ENCODE measurements around the gene NR6A1.

The NR6A1 gene

DNA sequence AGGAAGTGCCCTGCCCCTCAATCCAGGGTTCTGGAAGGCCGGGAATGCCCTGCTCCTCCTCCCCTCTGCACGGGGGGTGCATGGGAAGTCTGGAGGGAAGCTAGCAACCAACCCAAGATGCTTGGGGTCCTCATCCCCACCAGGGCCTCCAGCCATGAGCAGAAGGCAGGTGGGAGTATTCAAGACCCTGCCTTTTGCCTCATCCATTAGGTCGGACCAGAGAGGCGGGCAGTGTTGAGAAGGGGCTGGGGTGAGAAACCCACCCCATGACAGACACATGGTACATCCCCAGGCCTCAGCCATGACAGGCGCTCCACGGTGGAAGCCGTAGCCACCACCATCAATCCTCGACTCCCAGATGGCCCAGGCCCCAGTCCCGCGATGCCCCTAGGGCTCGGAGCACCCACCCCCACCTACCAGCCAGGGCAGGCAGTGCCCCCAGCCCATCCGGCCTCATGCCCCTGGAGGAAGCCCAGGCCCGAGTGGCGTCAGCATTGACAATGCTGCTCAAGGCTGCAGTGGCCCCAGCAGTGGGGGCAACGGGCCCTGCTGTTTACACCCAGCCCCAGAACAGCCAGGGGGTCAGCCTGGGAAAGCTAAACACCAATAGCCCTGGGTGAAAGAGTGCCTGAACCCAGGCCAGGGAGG is 272.5 kb downstream of the NR6A1 start:
- no peaks in the 10 kb centered on the region for H3K79me2 ChIP-seq (ENCODE audit: control insufficient read depth, low read length)
- no peaks in the 10 kb centered on the region for H4K20me1 ChIP-seq (ENCODE audit: control insufficient read depth, insufficient read depth, low read depth, low read length)
- H3K9me2 ChIP-seq (replicated peaks; ENCODE audit: control insufficient read depth, low read length) = no peaks in the 10 kb centered on the region
- H3K4me1 ChIP-seq (ENCODE audit: control insufficient read depth, low read length) = no peaks in the 10 kb centered on the region
- H3K36me3 ChIP-seq (ENCODE audit: control insufficient read depth, low read length) = no peaks in the 10 kb centered on the region
- no peaks in the 10 kb centered on the region for H3K27me3 ChIP-seq (ENCODE audit: control insufficient read depth, low read length)
- no peaks in the 10 kb centered on the region for H3K9me3 ChIP-seq (ENCODE audit: control insufficient read depth, insufficient read depth, low read length)
- no peak overlapping the region for H3K4me2 ChIP-seq (ENCODE audit: low read length)
- H3K4me3 ChIP-seq (ENCODE audit: low read length) = no peak overlapping the region
- H3F3A ChIP-seq (ENCODE audit: control insufficient read depth, insufficient read depth) = no peaks in the 10 kb centered on the region
- TF ChIP-seq EZH2phosphoT487 (IDR thresholded peaks at IDR 0.05; ENCODE audit: borderline replicate concordance, low read length) (no peak), CTCF (IDR thresholded peaks at IDR 0.05; ENCODE audit: low read depth, low read length, poor library complexity, severe bottlenecking) (no peak)
- no peak overlapping the region for H3K27ac ChIP-seq (ENCODE audit: low read depth, low read length)

- Histone ChIP-seq H3K4me1 (ENCODE audit: control insufficient read depth, low read length) (no peaks in the 10 kb centered on the region), H3K4me3 (ENCODE audit: low read length) (no peak overlapping the region), H3K27ac (ENCODE audit: low read depth, low read length) (no peak overlapping the region), H3K9me3 (ENCODE audit: control insufficient read depth, insufficient read depth, low read length) (no peaks in the 10 kb centered on the region), H3K4me2 (ENCODE audit: low read length) (no peak overlapping the region), H3K79me2 (ENCODE audit: control insufficient read depth, low read length) (no peaks in the 10 kb centered on the region), H3K36me3 (ENCODE audit: control insufficient read depth, low read length) (no peaks in the 10 kb centered on the region), H3K9me2 (replicated peaks; ENCODE audit: control insufficient read depth, low read length) (no peaks in the 10 kb centered on the region), H3F3A (ENCODE audit: control insufficient read depth, insufficient read depth) (no peaks in the 10 kb centered on the region), H4K20me1 (ENCODE audit: control insufficient read depth, insufficient read depth, low read depth, low read length) (no peaks in the 10 kb centered on the region), H3K27me3 (ENCODE audit: control insufficient read depth, low read length) (no peaks in the 10 kb centered on the region)
- TF ChIP-seq CTCF (IDR thresholded peaks at IDR 0.05; ENCODE audit: low read depth, low read length, poor library complexity, severe bottlenecking) (no peak), EZH2phosphoT487 (IDR thresholded peaks at IDR 0.05; ENCODE audit: borderline replicate concordance, low read length) (no peak)
Observed at GRCh38 chr9:124498040-124498439, 273.1 kb downstream of the NR6A1 start.

GRCh38 chr9:124497441-124497840 is 273.7 kb downstream of the NR6A1 start:
- TF ChIP-seq EZH2phosphoT487 (IDR thresholded peaks at IDR 0.05; ENCODE audit: borderline replicate concordance, low read length) = no peak
- no peak for TF ChIP-seq CTCF (IDR thresholded peaks at IDR 0.05; ENCODE audit: low read depth, low read length, poor library complexity, severe bottlenecking)
- Histone ChIP-seq H3K4me3 (ENCODE audit: low read length) (no peak overlapping the region), H3F3A (ENCODE audit: control insufficient read depth, insufficient read depth) (no peaks in the 10 kb centered on the region)

More at GRCh38 chr9:124497441-124497840, 273.7 kb downstream of the NR6A1 start:
- Histone ChIP-seq H3K27ac (ENCODE audit: low read depth, low read length) (no peak overlapping the region), H3K36me3 (ENCODE audit: control insufficient read depth, low read length) (no peaks in the 10 kb centered on the region), H3K4me2 (ENCODE audit: low read length) (no peak overlapping the region), H3K27me3 (ENCODE audit: control insufficient read depth, low read length) (no peaks in the 10 kb centered on the region), H3K79me2 (ENCODE audit: control insufficient read depth, low read length) (no peaks in the 10 kb centered on the region), H4K20me1 (ENCODE audit: control insufficient read depth, insufficient read depth, low read depth, low read length) (no peaks in the 10 kb centered on the region), H3K9me2 (replicated peaks; ENCODE audit: control insufficient read depth, low read length) (no peaks in the 10 kb centered on the region), H3K9me3 (ENCODE audit: control insufficient read depth, insufficient read depth, low read length) (no peaks in the 10 kb centered on the region), H3K4me1 (ENCODE audit: control insufficient read depth, low read length) (no peaks in the 10 kb centered on the region)
